Fibroblast of peridontal ligament (primary cell): ENCODE results near the gene CTDSPL.
A peak's percentile ranks its signal among the peaks of the same experiment; 100 is the strongest.

Experiments used
- DNase-seq: peaks from one replicate; pipeline ENCODE4 v3.0.0-alpha.2; 2010; ENCODE audit errors: extremely low read depth

The CTDSPL gene

GRCh38 chr3:37853691-37854413 is 7.8 kb upstream of the CTDSPL start:
- no peak for DNase-seq

- DNase-seq: peak; percentile 73
These were observed 6.2 kb upstream of the CTDSPL start for GRCh38 chr3:37855363-37855970.

GRCh38 chr3:37856381-37856780 is 5.3 kb upstream of the CTDSPL start:
- DNase-seq: no peak

- DNase-seq: no peak
These were observed 2.9 kb upstream of the CTDSPL start for GRCh38 chr3:37858742-37859141.

- no peak for DNase-seq
These were observed 2.3 kb upstream of the CTDSPL start for GRCh38 chr3:37859354-37859753.

GRCh38 chr3:37859908-37860199 is 1.8 kb upstream of the CTDSPL start:
- DNase-seq: no peak

- peak; percentile 48 for DNase-seq
These were observed 681 bp downstream of the CTDSPL start for GRCh38 chr3:37862219-37862902.

GRCh38 chr3:37862903-37863815 is 1.5 kb downstream of the CTDSPL start:
- no peak for DNase-seq

GRCh38 chr3:37863949-37864822 is 2.5 kb downstream of the CTDSPL start:
- DNase-seq: no peak

GRCh38 chr3:37864904-37865303 is 3.2 kb downstream of the CTDSPL start:
- no peak for DNase-seq

- DNase-seq: no peak
These were observed 5.5 kb downstream of the CTDSPL start for GRCh38 chr3:37867144-37867543.

- no peak for DNase-seq
These were observed 10.2 kb downstream of the CTDSPL start for GRCh38 chr3:37871858-37872257.

- no peak for DNase-seq
These were observed 10.9 kb downstream of the CTDSPL start for GRCh38 chr3:37872413-37873160.

GRCh38 chr3:37876279-37876678 is 14.6 kb downstream of the CTDSPL start:
- DNase-seq: no peak

- no peak for DNase-seq
These were observed 21.0 kb downstream of the CTDSPL start for GRCh38 chr3:37882711-37883110.

- no peak for DNase-seq
These were observed 24.1 kb downstream of the CTDSPL start for GRCh38 chr3:37885814-37886213.

- no peak for DNase-seq
These were observed 24.7 kb downstream of the CTDSPL start for GRCh38 chr3:37886395-37886794.

- no peak for DNase-seq
These were observed 25.4 kb downstream of the CTDSPL start for GRCh38 chr3:37887062-37887461.

GRCh38 chr3:37887824-37888223 is 26.1 kb downstream of the CTDSPL start:
- no peak for DNase-seq

GRCh38 chr3:37888421-37888820 is 26.7 kb downstream of the CTDSPL start:
- DNase-seq: no peak
